ENCODE measurements around the gene TNFRSF14.

DNA sequence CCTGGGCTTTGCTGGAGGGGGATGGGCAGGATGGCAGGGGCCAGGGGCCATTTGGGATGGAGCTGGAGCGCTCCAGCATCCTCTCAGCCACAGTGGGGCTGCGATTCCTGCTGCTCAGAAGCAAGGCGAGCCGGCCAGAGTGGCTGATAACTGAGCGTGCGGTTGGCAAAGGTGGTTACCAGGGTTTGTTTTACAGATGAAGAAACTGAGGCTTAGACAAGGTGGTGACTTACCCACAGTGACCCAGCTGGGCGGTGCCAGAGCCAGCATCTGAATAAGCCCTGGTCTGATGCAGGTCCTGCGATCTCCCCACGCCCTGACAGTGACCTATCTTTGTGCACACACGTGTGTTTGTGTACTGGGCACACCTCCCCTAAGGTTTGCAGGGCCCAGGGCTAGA lies 24.5 kb downstream of the TNFRSF14 start:
- no peak for TF ChIP-seq ZNF565 (CRISPR knock-in tag; conservative IDR thresholded peaks at IDR 0.05; ENCODE audit: low read depth)
- no peak for TF ChIP-seq ZNF8 (CRISPR knock-in tag; IDR thresholded peaks at IDR 0.05)
- no peak for TF ChIP-seq GLIS3 (CRISPR knock-in tag; IDR thresholded peaks at IDR 0.05)

Measured in SK-N-SH treated with all-trans-retinoic acid at 6 μM for 48 hours (cell line).